SKM-1 treated with dmso at 0.1 percent for 144 hours (cell line): ENCODE data around the gene GPR152.

Experiments
- DNase-seq: peaks from one replicate; lab custom pipeline; 2025; ENCODE audit not compliant: unreplicated experiment; lab: John Stamatoyannopoulos, UW

GPR152 gene

GRCh38 chr11:67440229-67441097 is 12.1 kb downstream of the GPR152 start:
- no peak for DNase-seq

- DNase-seq = no peak
Measured at GRCh38 chr11:67439321-67440228, 13.0 kb downstream of the GPR152 start.

GRCh38 chr11:67438158-67438902 is 14.2 kb downstream of the GPR152 start:
- DNase-seq = no peak

GRCh38 chr11:67437809-67438157 is 14.7 kb downstream of the GPR152 start:
- DNase-seq = no peak

GRCh38 chr11:67437082-67437808 is 15.3 kb downstream of the GPR152 start, which contains the start of gene PTPRCAP:
Gene PTPRCAP (minus strand): TSS chr11:67437682. CDS start chr11:67437619, 63 bp downstream.
- no peak for DNase-seq

- no peak for DNase-seq
Measured at GRCh38 chr11:67436459-67437081, 16.0 kb downstream of the GPR152 start.

GRCh38 chr11:67435727-67436458 is 16.6 kb downstream of the GPR152 start:
- DNase-seq = no peak

GRCh38 chr11:67435031-67435726 is 17.4 kb downstream of the GPR152 start:
- no peak for DNase-seq

GRCh38 chr11:67434395-67434881 is 18.1 kb downstream of the GPR152 start:
- DNase-seq = no peak

GRCh38 chr11:67433536-67434394 is 18.8 kb downstream of the GPR152 start:
- no peak for DNase-seq

GRCh38 chr11:67432655-67433349 is 19.7 kb downstream of the GPR152 start:
- DNase-seq = no peak

- DNase-seq = no peak
Measured at GRCh38 chr11:67431346-67432249, 20.9 kb downstream of the GPR152 start.

- DNase-seq = no peak
Measured at GRCh38 chr11:67429722-67430121, 22.8 kb downstream of the GPR152 start.

GRCh38 chr11:67429038-67429668 is 23.4 kb downstream of the GPR152 start:
- DNase-seq = no peak
